Stimulated activated CD8-positive, alpha-beta memory T cell treated with anti-CD3 and anti-CD28 coated beads, Interleukin-12 subunit alpha, Interleukin-12 subunit beta, amount 100 ng/mL, for 1 hour (primary cell): ENCODE measurements around the gene ZNF57.
"Not testable (repeated sequence)": the region's sequence is repeated elsewhere in the genome, so short reads cannot be mapped to it uniquely, and the experiment has no call there.

Experiments
- DNase-seq: peaks from one replicate; pipeline ENCODE4 v3.0.0-alpha.2; 2020; ENCODE audit warnings: low read depth

Gene ZNF57

DNA sequence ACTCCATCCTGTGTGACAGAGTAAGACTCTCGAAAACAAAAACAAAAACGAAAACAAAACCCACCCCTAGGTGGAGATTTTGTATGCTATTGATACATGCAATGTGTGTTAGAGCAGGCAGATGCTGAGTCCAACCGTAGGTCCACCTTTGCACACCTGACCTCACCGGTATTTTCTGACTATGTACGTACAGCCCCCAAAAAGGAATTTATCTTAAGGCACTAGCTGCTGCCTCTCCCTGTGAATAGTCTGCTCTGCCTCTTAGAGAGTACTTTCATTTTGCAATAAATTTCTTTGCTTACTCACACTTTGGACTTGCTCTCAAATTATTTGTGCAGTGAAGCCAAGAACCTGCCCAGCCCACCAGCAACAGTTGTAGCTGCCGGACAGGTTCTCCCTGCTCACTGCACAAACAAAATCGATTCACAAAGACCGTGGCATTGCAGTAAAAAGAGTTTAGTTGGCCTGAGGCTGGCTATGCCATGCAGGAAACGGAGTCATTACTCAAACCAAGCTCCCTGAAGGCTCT is 52.3 kb downstream of the ZNF57 start:
- no peak for DNase-seq

DNA sequence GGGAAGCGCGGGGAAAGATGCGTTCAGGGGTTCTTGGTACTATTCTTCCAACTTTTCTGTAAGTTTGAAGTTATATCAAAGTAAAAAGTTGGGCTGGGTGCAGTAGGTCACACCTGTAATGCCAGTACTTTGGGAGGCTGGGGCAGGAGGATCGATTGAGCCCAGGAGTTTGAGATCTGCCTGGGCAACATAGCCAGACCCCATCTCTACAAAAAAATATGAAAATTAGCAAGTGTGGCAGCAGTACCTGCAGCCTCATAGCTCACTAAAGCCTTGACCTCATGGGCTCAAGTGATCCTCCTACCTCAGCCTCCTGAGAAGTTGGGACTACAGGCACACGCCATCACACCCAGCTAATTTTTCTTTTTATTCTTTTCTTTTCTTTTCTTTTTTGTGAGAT is 56.4 kb downstream of the ZNF57 start:
- no peak for DNase-seq

- no peak for DNase-seq
Measured at GRCh38 chr19:2960120-2960519, 59.4 kb downstream of the ZNF57 start.

GRCh38 chr19:2962018-2962670 is 61.4 kb downstream of the ZNF57 start:
- DNase-seq, result peak; percentile 32

- DNase-seq, result no peak
Measured at GRCh38 chr19:2963122-2963521, 62.4 kb downstream of the ZNF57 start.

- DNase-seq, result not testable (repeated sequence)
Measured at GRCh38 chr19:2963631-2964030, 62.9 kb downstream of the ZNF57 start.

- DNase-seq, result no peak
Measured at GRCh38 chr19:2964874-2965273, 64.1 kb downstream of the ZNF57 start.

DNA sequence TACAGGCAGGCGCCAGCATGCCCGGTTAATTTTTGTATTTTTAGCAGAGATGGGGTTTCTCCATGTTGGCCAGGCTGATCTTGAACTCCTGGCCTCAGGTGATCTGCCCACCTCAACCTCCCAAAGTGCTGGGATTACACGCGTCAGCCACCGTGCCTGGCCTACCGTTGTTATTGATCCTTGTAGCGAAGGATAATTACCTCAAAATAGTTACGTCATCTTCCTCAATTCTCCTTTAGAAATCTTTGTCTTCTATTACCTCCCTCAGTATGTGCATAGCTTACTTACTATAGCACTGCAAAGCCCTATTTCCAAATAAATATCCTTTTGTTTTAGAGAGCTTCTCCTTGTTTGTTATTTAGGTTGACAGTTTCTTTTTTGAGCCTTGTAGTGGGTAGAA is 67.2 kb downstream of the ZNF57 start:
- no peak for DNase-seq
